HG03045 (cell line): ENCODE measurements around the gene VMP1.
"Not testable (repeated sequence)": the region's sequence is repeated elsewhere in the genome, so short reads cannot be mapped to it uniquely, and the experiment has no call there.

Source experiments
- ATAC-seq: cut with Tn5 transposase; IDR thresholded peaks from one replicate; pipeline ENCODE4 v1.9.1; 2021; ENCODE audit warnings: mild to moderate bottlenecking, moderate library complexity; ENCODE audit not compliant: unreplicated experiment

VMP1 gene

GRCh38 chr17:59853919-59854729, 146.7 kb downstream of the VMP1 start:
- not testable (repeated sequence) for ATAC-seq

GRCh38 chr17:59856859-59857794, 149.7 kb downstream of the VMP1 start:
- ATAC-seq, result no peak

- no peak for ATAC-seq
Measured at GRCh38 chr17:59858167-59858816, 150.8 kb downstream of the VMP1 start.

GRCh38 chr17:59858932-59859331, 151.5 kb downstream of the VMP1 start:
- no peak for ATAC-seq

- no peak for ATAC-seq
Measured at GRCh38 chr17:59859444-59860025, 152.1 kb downstream of the VMP1 start.

- ATAC-seq, result no peak
Measured at GRCh38 chr17:59863616-59864015, 156.2 kb downstream of the VMP1 start.

- no peak for ATAC-seq
Measured at GRCh38 chr17:59869941-59870218, 162.4 kb downstream of the VMP1 start.

GRCh38 chr17:59870482-59870881, 163.0 kb downstream of the VMP1 start:
- ATAC-seq, result no peak

GRCh38 chr17:59872351-59872750, 164.9 kb downstream of the VMP1 start:
- no peak for ATAC-seq

- ATAC-seq, result not testable (repeated sequence)
Measured at GRCh38 chr17:59873414-59873813, 166.0 kb downstream of the VMP1 start.

- no peak for ATAC-seq
Measured at GRCh38 chr17:59874376-59874775, 166.9 kb downstream of the VMP1 start.

GRCh38 chr17:59876107-59876506, 168.7 kb downstream of the VMP1 start:
- no peak for ATAC-seq

- no peak for ATAC-seq
Measured at GRCh38 chr17:59877965-59878364, 170.5 kb downstream of the VMP1 start.

- ATAC-seq, result no peak
Measured at GRCh38 chr17:59878624-59879023, 171.2 kb downstream of the VMP1 start.

- no peak for ATAC-seq
Measured at GRCh38 chr17:59884861-59885260, 177.4 kb downstream of the VMP1 start.

- no peak for ATAC-seq
Measured at GRCh38 chr17:59888145-59888750, 180.8 kb downstream of the VMP1 start.

GRCh38 chr17:59890720-59891119, 183.3 kb downstream of the VMP1 start:
- ATAC-seq, result no peak
